Activated T-cell treated with anti-CD3 and anti-CD28 coated beads, Interleukin-2, amount 50 U/mL, for 1 hour (primary cell): Measurements from ENCODE around the gene SEZ6L2.
"Not testable (repeated sequence)": the region's sequence is repeated elsewhere in the genome, so short reads cannot be mapped to it uniquely, and the experiment has no call there.

Source experiments
- DNase-seq: peaks from one replicate; pipeline ENCODE4 v3.0.0-alpha.2; 2020

Gene SEZ6L2

GRCh38 chr16:29881050-29881449 is 18.3 kb downstream of the SEZ6L2 start:
- no peak for DNase-seq

DNA sequence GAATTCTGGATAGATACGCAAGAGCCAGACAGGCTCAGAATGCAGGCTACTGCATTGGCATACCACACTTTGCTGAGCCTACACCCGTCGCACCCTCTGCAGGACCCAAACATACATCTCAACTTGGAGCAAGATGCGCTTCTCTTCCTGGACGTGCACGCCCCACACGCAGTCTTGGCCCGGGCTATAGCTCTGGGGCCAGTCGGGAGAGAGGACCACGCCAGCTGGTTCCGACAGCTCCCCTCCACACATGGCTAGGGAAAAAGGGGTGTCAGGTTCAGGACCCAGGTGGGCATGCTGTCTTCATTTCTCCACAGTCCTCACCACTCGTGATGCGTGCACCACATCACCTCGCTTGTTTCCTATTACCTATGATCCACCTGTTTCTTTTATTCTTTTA is 21.2 kb downstream of the SEZ6L2 start:
- DNase-seq, result no peak

- DNase-seq, result peak; percentile 46
These were observed 21.9 kb downstream of the SEZ6L2 start for GRCh38 chr16:29877266-29877961.

- DNase-seq, result peak; percentile 55
These were observed 22.6 kb downstream of the SEZ6L2 start for GRCh38 chr16:29876594-29877249.

GRCh38 chr16:29876217-29876593 is 23.1 kb downstream of the SEZ6L2 start:
- no peak for DNase-seq

DNA sequence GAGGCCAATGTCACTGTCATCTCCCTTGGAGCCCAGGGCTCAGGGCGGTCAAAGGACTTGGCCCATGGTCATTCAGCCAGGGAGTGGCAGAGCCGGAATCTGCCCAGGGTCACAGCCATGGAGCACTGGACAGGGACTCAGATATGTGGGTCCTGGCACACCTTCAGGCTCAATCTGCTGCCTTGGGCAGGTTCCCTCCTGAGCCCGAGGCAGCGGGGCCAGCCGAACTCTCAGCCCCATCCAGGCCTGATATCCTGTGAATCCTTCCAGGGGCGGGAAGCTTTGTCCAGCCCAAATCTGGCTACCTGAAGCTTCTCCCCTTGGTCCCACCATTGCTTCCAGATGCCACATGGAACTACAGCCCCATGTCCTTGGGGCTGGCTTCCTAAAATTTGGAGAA is 24.1 kb downstream of the SEZ6L2 start:
- DNase-seq, result no peak

DNA sequence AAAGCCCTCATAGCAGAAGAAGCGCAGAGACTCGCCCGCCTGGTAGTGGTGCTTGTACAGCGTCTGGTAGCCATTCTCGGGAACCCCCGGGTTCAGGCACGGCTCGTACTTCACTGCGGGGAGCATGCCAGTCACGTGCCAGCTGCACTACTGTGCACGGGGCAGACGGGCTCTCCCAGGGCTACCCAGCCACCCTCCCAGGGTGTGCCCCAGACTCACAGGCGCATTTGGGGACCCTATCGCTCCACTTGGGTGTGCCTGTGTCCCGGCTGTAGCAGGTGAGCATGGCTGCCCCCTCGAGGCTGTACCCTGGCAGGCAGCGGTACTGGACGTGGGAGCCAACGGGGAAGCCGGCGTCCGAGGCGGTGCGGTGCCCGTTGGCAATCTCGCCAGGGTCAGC is 26.0 kb downstream of the SEZ6L2 start:
- DNase-seq, result no peak

- DNase-seq, result no peak
These were observed 27.4 kb downstream of the SEZ6L2 start for GRCh38 chr16:29871822-29872546.

DNA sequence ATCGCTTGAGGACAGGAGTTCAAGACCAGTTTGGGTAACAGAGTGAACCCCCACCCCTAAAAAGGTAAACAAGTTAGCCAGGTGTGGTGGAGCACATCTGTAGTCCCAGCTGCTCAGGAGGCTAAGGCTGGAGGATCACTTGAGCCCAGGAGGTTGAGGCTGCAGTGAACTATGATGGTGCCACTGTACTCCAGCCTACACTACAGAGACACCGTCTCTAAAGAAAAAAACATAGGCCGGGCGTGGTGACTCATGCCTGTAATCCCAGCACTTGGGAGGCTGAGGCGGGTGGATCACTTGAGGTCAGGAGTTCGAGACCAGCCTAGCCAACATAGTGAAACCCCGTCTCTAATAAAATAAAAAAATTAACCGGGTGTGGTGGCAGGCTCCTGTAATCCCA is 30.3 kb downstream of the SEZ6L2 start:
- DNase-seq, result not testable (repeated sequence)

GRCh38 chr16:29868396-29869009 is 30.8 kb downstream of the SEZ6L2 start:
- DNase-seq, result no peak

- DNase-seq, result no peak
These were observed 35.1 kb downstream of the SEZ6L2 start for GRCh38 chr16:29864205-29864604.

DNA sequence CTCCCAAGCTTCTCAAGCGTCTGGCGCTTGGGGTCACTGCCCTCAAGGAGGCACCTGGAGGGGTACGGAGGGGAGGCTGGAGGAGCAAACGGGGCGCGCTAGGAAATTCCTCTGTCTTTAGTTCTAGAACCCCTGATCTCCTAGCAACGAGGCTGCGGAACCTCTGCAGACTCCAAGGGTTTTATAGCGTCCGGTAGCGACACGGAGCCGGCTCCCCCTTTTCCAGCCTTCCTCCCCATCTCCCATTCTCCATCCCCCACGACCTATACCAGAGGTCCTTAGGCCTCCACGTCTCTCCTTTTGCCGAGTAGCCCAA is 35.7 kb downstream of the SEZ6L2 start:
- DNase-seq, result no peak

- DNase-seq, result peak; percentile 92
These were observed 36.3 kb downstream of the SEZ6L2 start, which contains the start of gene CDIPT for GRCh38 chr16:29862884-29863668. TSS of gene CDIPT (minus strand) at chr16:29863226. CDS start at chr16:29862857, 369 bp downstream.

- no peak for DNase-seq
These were observed 36.9 kb downstream of the SEZ6L2 start for GRCh38 chr16:29862383-29862883.

DNA sequence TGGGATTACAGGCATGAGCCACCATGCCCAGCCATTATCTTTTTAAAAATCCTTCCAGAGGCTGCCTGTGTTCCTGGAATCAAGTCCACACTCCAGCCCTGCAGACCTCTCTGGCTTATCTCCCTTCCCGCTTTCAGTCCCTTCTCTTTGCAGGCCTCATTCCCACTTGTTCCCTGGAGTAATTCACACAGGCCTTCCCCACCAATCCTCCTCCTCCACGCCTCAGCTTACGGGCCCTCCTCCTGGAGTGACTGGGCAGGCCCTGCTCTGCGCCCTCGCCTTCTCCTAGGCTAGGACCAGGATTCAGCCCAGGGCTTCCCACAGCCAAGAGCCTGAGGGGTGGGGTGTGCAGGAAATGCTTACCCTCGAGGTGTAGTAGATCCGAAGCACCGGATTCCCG is 39.1 kb downstream of the SEZ6L2 start:
- no peak for DNase-seq

DNA sequence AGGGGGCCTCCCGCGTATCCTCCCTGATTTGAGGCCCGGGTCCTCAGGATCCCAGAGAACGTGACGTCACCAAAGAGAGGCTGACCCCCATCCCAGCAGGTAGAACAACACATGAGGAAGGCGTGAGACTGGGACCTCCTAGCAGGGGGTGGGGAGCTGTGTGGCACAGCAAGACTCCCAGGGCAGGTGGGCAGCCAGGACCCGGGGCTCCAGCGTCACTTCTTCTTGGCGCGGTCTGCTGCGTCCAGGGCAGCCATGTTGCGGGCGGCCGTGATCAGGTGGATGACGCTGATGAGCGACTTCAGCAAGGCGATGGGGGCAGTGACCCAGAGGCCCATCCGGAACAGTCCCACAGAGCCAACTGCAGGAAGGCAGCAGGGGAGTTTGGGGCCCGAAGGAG is 40.4 kb downstream of the SEZ6L2 start:
- no peak for DNase-seq

GRCh38 chr16:29858149-29858849 is 41.1 kb downstream of the SEZ6L2 start:
- no peak for DNase-seq

DNA sequence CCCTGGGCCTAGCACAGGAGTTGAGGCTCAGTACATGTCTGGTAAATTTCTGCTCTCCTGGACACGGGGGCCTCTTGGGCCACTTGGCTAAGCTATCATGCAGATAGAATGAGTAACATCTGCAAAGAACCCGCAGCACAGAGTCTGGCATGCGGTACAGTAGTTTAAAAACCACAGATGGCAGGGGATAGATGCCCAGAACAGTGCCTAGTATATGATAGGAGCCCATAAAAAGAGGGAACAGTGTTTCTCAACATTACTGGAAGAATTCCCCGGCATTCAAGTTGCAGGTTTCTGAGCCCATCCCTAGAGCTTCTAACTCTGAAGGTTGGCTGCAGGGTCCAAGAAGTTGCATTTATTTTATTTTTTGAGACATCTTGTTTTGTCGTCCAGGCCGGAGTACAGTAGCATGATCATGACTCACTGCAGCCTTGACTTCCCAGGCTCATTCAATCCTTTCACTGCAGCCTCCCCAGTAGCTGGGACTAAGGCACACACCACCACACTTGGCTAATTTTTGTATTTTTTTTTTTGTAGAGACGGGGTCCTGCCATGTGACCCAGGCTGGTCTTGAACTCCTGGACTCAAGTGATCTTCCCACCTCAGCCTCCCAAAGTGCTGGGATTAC is 42.1 kb downstream of the SEZ6L2 start:
- no peak for DNase-seq

DNA sequence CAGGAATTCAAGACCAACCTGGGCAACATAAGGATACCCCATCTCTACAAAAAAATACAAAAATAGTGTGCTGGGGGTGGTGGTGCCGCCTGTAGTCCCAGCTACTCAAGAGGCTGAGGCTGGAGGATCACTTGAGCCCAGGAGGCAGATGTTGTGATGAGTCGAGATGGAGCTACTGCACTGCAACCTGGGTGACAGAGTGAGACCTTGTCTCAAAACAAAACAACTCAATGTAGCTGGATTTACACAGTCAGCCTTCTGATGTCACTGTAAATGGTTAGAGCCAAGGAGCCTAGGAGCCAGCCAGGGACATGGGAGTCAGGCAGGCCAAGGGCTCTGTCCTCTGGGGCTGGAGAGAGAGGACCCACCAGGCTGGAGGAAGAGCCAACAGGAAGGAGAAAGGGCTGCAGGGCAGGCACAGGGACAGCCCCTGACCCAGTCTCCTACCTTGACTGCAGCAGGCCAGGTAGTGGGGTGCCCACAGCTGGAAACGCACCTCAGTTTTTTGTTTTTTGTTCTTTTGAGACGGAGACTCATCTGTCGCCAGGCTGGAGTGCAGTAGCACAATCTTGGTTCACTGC is 44.7 kb downstream of the SEZ6L2 start:
- no peak for DNase-seq

DNA sequence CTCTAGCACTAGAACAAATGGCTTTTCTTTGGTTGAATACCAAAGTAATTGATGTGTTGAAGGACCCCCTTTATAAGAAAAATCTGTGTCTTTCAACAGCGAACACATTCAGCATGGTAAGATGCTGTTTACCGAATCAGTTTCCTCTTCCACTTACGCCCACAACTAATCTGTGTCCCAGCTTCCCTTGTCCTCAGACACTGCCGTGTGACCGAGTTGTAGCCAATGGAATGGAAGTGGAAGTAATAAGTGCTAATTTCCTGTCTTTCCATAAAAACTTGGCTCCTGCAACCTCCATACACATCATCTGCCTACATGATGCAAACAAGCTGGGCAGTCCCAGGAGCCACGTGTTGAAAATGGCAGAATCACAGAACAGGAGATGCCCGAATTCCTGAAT is 46.7 kb downstream of the SEZ6L2 start:
- DNase-seq, result no peak

DNA sequence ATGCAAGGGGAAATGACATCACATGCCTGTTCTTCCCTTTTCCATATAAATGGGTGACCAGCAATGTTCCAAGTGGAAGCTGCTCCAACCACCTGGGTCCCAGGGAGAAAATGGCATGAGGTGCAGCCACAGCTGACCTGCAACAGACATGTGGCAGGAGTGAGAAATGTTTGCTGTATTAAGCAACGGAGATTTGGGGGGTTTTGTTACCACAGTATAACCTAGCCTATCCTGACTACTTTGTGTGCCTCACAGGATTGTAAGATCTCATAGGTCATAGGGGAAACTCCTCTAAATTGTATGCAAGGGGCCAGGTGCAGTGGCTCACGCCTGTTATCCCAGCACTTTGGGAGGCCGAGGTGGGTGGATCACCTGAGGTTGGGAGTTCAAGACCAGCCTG is 48.4 kb downstream of the SEZ6L2 start:
- no peak for DNase-seq
